HepG2 (cell line): ENCODE measurements around the gene ITGA2. TPM values are rescaled to one million over a fixed set of nuclear protein-coding genes. Genes with fewer than 3 reads are reported as not detected.

Source experiments
- ATAC-seq: fragments of 200-7000 bp; cut with Tn5 transposase; 3 replicates; pipeline ENCODE4 v1.9.1; 2020; ENCODE audit warnings: mild to moderate bottlenecking, moderate library complexity
- BruUV-seq: library from RNA; stranded (reverse); fragments of 400-500 nt; replicated peaks from 2 replicates; lab custom pipeline; 2021; lab: Mats Ljungman, UMichigan
- CTCF ChIA-PET: fragments of 300-600 bp; formaldehyde crosslinking; extraction: SDS; loops from one replicate; lab custom pipeline; 2021; ENCODE audit warnings: low total read pairs, inconsistent platforms, low intra/inter-chr PET ratio; lab: Yijun Ruan, JAX
- POLR2A ChIA-PET: fragments of 350-600 bp; sonication (Branson Sonifier 250); formaldehyde crosslinking; loops from one replicate; lab custom pipeline; 2020; ENCODE audit warnings: antibody characterized with exemption, inconsistent platforms; lab: Yijun Ruan, JAX
- DNase-seq: peaks from one replicate; pipeline ENCODE4 v3.0.0-alpha.2; 2015; ENCODE audit warnings: low spot score
- FAIRE-seq: peaks from 3 replicates; lab custom pipeline; 2011; peaks lifted over from hg19 to GRCh38; lab: Jason Lieb, UNC
- H2AFZ ChIP-seq: one replicate; pipeline ENCODE4 v1.6.1; 2011; ENCODE audit warnings: low read length, inconsistent platforms
- H3K27ac ChIP-seq: fragments of 300-600 bp; 3 replicates; pipeline ENCODE4 v1.8.0; 2011; ENCODE audit warnings: mixed run types, mild to moderate bottlenecking, mixed read lengths, low read length, inconsistent platforms; ENCODE audit not compliant: insufficient read depth; ENCODE audit errors: extremely low read length
- H3K27me3 ChIP-seq, 2 experiments: fragments of 200-600 bp in 1 of 2; 2 replicates in 1 of 2; 3 replicates in 1 of 2; pipeline versions ENCODE4 v1.6.0 to v1.8.0; 2011; ENCODE audit warnings: low read length in 2 of 2, mild to moderate bottlenecking in 2 of 2, moderate library complexity in 2 of 2, inconsistent platforms in 1 of 2; ENCODE audit not compliant: insufficient read depth in 2 of 2, control insufficient read depth in 1 of 2
- H3K36me3 ChIP-seq, 2 experiments: fragments of 200-600 bp in 1 of 2; replicated peaks in 1 of 2; 2 replicates in 1 of 2; 3 replicates in 1 of 2; pipeline versions ENCODE4 v1.5.1 to v1.8.0; 2011; ENCODE audit warnings: low read length in 2 of 2, inconsistent platforms in 1 of 2; ENCODE audit not compliant: insufficient read depth in 2 of 2, control insufficient read depth in 1 of 2
- H3K4me1 ChIP-seq: 2 replicates; pipeline ENCODE4 v1.5.1; 2012; ENCODE audit warnings: low read length, inconsistent platforms; ENCODE audit not compliant: insufficient read depth
- H3K4me2 ChIP-seq: 2 replicates; pipeline ENCODE4 v1.6.0; 2011; ENCODE audit warnings: low read depth, low read length, inconsistent platforms
- H3K4me3 ChIP-seq, 3 experiments: fragments of 200-600 bp in 1 of 3; sonication (generic), shearing (Covaris generic) in 1 of 3; replicated peaks in 1 of 3; 2 replicates each; pipeline ENCODE4 v1.5.1; 2011 to 2016; ENCODE audit warnings: low read length in 3 of 3, inconsistent platforms in 2 of 3, low read depth in 2 of 3, mild to moderate bottlenecking in 2 of 3, control low read depth in 1 of 3, mixed read lengths in 1 of 3; ENCODE audit not compliant: insufficient read depth in 1 of 3
- H3K79me2 ChIP-seq: one replicate; pipeline ENCODE4 v1.6.1; 2011; ENCODE audit warnings: low read length, inconsistent platforms; ENCODE audit not compliant: insufficient read depth
- H3K9ac ChIP-seq: 2 replicates; pipeline ENCODE4 v1.6.0; 2011; ENCODE audit warnings: mild to moderate bottlenecking, low read depth, low read length, inconsistent platforms; ENCODE audit not compliant: insufficient read depth
- H3K9me3 ChIP-seq: 2 replicates; pipeline ENCODE4 v1.5.1; 2012; ENCODE audit warnings: mild to moderate bottlenecking, low read length
- H4K20me1 ChIP-seq: 2 replicates; pipeline ENCODE4 v1.6.0; 2011; ENCODE audit warnings: inconsistent platforms, mild to moderate bottlenecking, low read length, moderate library complexity; ENCODE audit not compliant: insufficient read depth
- GABPB1 ChIP-seq: IDR thresholded peaks from 2 replicates; pipeline ENCODE4 v1.6.1; 2016; ENCODE audit warnings: mild to moderate bottlenecking, missing genetic modification reagents, moderate library complexity, missing compliant biosample characterization
- KLF15 ChIP-seq: sonication (generic); formaldehyde crosslinking; IDR thresholded peaks from 2 replicates; pipeline ENCODE4 v1.8.1; 2023; ENCODE audit warnings: borderline replicate concordance, mild to moderate bottlenecking, inconsistent platforms, missing genetic modification reagents, mixed read lengths
- MYC ChIP-seq: sonication (generic); formaldehyde crosslinking; IDR thresholded peaks from 2 replicates; pipeline ENCODE4 v1.9.0; 2021; ENCODE audit warnings: missing genetic modification reagents, borderline replicate concordance
- NAIF1 ChIP-seq: sonication (generic); formaldehyde crosslinking; IDR thresholded peaks from 2 replicates; pipeline ENCODE4 v1.5.0; 2020; ENCODE audit warnings: mild to moderate bottlenecking, missing genetic modification reagents, borderline replicate concordance
- PHF21A ChIP-seq: sonication (generic); formaldehyde crosslinking; IDR thresholded peaks from 2 replicates; pipeline ENCODE4 v1.5.0; 2020; ENCODE audit warnings: mild to moderate bottlenecking, missing genetic modification reagents
- SRSF9 ChIP-seq: fragments of 200-400 bp; formaldehyde crosslinking; IDR thresholded peaks from 2 replicates; pipeline ENCODE4 v1.6.1; 2018; ENCODE audit warnings: borderline replicate concordance, mild to moderate bottlenecking, low read depth, low read length; ENCODE audit not compliant: insufficient read depth, poor library complexity, severe bottlenecking
- U2AF1 ChIP-seq: fragments of 200-400 bp; formaldehyde crosslinking; optimal IDR thresholded peaks from 2 replicates; pipeline ENCODE3; 2017; ENCODE audit warnings: mild to moderate bottlenecking, low read depth, low read length
- ZNF121 ChIP-seq: sonication (generic); formaldehyde crosslinking; IDR thresholded peaks from 2 replicates; pipeline ENCODE4 v1.5.0; 2020; ENCODE audit warnings: mild to moderate bottlenecking, missing genetic modification reagents
- ZNF549 ChIP-seq: sonication (generic); formaldehyde crosslinking; IDR thresholded peaks from 2 replicates; pipeline ENCODE4 v1.5.0; 2020; ENCODE audit warnings: missing genetic modification reagents
- ZNF703 ChIP-seq: sonication (generic); formaldehyde crosslinking; IDR thresholded peaks from 2 replicates; pipeline ENCODE4 v1.5.1; 2020; ENCODE audit warnings: missing genetic modification reagents, mild to moderate bottlenecking, moderate library complexity, borderline replicate concordance
- WGBS: methylation state at CpG from one replicate; pipeline ENCODE4 v1.1.6; 2017; ENCODE audit warnings: low lambda C conversion rate; 5-methylcytosine and 5-hydroxymethylcytosine counted together
- in situ Hi-C: cut with HindIII; loops from 2 replicates; pipeline ENCODE4 v1.10.0; 2017; ENCODE audit warnings: low pct_unique_long_range_greater_than_20kb; ENCODE audit not compliant: extremely low pct_ligation_motif_present
- intact Hi-C: fragments of 100-400 bp; cut with micrococcal nuclease; formaldehyde crosslinking; loops from one replicate; pipeline ENCODE4 v1.10.0; 2022; ENCODE audit not compliant: unreplicated experiment
- polyA plus RNA-seq, 8 experiments: library from polyadenylated mRNA; depleted of rRNA in 3 of 8; stranded (reverse) in 7 of 8; unstranded in 1 of 8; fragments of >200 nt; fragmentation: Illumina TruSeq in 4 of 8; extraction: Trizol in 4 of 8; gene quantifications; 2 replicates each; pipeline versions ENCODE4 v1.2.1 to v1.2.3, GENCODE V29; 2011 to 2016; ENCODE audit warnings: low read depth in 4 of 8, missing spikeins in 1 of 8, mixed read lengths in 1 of 8; ENCODE audit not compliant: insufficient read depth in 1 of 8
- total RNA-seq, 5 experiments: library from RNA; depleted of rRNA; stranded (reverse); fragments of >200 nt; fragmentation: Illumina TruSeq; extraction: Trizol; gene quantifications; 2 replicates each; pipeline ENCODE4 v1.2.3, GENCODE V29; 2016; ENCODE audit warnings: low read depth in 1 of 5
- TF ChIP-seq, protein P1 (sequence below): sonication (generic); formaldehyde crosslinking; IDR thresholded peaks from 2 replicates; pipeline ENCODE4 v1.5.1; 2020; ENCODE audit warnings: mild to moderate bottlenecking, missing genetic modification reagents, moderate library complexity
- TF ChIP-seq, protein P2 (sequence below): sonication (generic); formaldehyde crosslinking; IDR thresholded peaks from 2 replicates; pipeline ENCODE4 v1.4.0; 2020; ENCODE audit warnings: missing genetic modification reagents
- TF ChIP-seq, protein P3 (sequence below): sonication (generic); formaldehyde crosslinking; IDR thresholded peaks from 2 replicates; pipeline ENCODE4 v1.5.0; 2020; ENCODE audit warnings: mild to moderate bottlenecking, low read depth, missing genetic modification reagents, borderline replicate concordance
- TF ChIP-seq, protein P4 (sequence below): IDR thresholded peaks from 2 replicates; pipeline ENCODE4 v1.6.1; 2018; ENCODE audit warnings: missing genetic modification reagents, mild to moderate bottlenecking, missing compliant biosample characterization

Gene ITGA2
- total and polyA plus RNA-seq, 2 of the 13 experiments (the other 11 are each of a cell fraction or from before 2014, with no cell fraction given) = 15.8 to 58.3 TPM

DNA sequence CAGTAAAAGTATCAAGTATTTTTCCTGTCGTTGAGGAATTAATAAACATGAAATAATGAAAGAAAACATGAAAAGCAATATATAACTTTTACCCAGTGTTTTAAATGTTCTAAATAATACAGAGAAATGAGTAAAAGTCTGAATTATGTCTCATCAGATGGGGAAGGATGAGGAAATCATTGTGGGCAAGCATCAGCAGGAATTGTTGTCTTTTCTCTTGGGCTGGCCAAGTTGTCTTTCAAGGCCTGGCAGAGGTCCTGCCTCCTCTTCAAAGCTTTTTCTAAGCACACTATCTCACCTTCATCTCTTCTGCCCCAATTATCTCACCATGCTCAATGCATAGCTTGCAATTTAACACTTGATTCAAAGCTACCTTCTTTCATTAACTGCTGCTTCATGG is 78.5 kb downstream of the ITGA2 start:
- Histone ChIP-seq H4K20me1 (no peaks in the 10 kb centered on the region), H2AFZ (no peak overlapping the region), H3K79me2 (no peaks in the 10 kb centered on the region), H3K4me1 (0 out of 2 replicates have a peak, but pooled peaks cover 4% of the 10 kb centered on the region), H3K9ac (no peak overlapping the region), H3K9me3 (no peaks in the 10 kb centered on the region), H3K4me2 (no peak overlapping the region), H3K27me3 (no peaks in the 10 kb centered on the region), H3K27ac (no peak overlapping the region), H3K36me3 (peaks cover 24 to 74% of the 10 kb centered on the region in 2 experiments), H3K4me3 (no peak overlapping the region)
- ChIA-PET POLR2A (no interaction called here), CTCF (no interaction called here)
- 0% methylated on average over 1 of the region's 1 CpG for WGBS
- in situ Hi-C loops = no loop called here
- no peak for TF ChIP-seq MYC (CRISPR knock-in tag)
- TF ChIP-seq U2AF1 = no peak
- TF ChIP-seq, protein P1, sequence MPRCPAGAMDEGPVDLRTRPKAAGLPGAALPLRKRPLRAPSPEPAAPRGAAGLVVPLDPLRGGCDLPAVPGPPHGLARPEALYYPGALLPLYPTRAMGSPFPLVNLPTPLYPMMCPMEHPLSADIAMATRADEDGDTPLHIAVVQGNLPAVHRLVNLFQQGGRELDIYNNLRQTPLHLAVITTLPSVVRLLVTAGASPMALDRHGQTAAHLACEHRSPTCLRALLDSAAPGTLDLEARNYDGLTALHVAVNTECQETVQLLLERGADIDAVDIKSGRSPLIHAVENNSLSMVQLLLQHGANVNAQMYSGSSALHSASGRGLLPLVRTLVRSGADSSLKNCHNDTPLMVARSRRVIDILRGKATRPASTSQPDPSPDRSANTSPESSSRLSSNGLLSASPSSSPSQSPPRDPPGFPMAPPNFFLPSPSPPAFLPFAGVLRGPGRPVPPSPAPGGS (CRISPR knock-in tag) = no peak
- TF ChIP-seq PHF21A (CRISPR knock-in tag) = no peak
- no peak for TF ChIP-seq ZNF121 (CRISPR knock-in tag)
- no peak for TF ChIP-seq ZNF703 (CRISPR knock-in tag)
- TF ChIP-seq, protein P2, sequence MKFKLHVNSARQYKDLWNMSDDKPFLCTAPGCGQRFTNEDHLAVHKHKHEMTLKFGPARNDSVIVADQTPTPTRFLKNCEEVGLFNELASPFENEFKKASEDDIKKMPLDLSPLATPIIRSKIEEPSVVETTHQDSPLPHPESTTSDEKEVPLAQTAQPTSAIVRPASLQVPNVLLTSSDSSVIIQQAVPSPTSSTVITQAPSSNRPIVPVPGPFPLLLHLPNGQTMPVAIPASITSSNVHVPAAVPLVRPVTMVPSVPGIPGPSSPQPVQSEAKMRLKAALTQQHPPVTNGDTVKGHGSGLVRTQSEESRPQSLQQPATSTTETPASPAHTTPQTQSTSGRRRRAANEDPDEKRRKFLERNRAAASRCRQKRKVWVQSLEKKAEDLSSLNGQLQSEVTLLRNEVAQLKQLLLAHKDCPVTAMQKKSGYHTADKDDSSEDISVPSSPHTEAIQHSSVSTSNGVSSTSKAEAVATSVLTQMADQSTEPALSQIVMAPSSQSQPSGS (CRISPR knock-in tag) = no peak
- no peak for TF ChIP-seq NAIF1
- no peak for TF ChIP-seq SRSF9
- TF ChIP-seq GABPB1 = no peak
- no peak for TF ChIP-seq KLF15 (CRISPR knock-in tag)
- TF ChIP-seq, protein P3, sequence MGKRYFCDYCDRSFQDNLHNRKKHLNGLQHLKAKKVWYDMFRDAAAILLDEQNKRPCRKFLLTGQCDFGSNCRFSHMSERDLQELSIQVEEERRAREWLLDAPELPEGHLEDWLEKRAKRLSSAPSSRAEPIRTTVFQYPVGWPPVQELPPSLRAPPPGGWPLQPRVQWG (CRISPR knock-in tag) = no peak
- TF ChIP-seq, protein P4, sequence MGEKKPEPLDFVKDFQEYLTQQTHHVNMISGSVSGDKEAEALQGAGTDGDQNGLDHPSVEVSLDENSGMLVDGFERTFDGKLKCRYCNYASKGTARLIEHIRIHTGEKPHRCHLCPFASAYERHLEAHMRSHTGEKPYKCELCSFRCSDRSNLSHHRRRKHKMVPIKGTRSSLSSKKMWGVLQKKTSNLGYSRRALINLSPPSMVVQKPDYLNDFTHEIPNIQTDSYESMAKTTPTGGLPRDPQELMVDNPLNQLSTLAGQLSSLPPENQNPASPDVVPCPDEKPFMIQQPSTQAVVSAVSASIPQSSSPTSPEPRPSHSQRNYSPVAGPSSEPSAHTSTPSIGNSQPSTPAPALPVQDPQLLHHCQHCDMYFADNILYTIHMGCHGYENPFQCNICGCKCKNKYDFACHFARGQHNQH = no peak
- no peak for TF ChIP-seq ZNF549 (CRISPR knock-in tag)
- FAIRE-seq (no peak), ATAC-seq (no peak), DNase-seq (no peak)
- intact Hi-C loops = no loop called here
- no TSS peak for BruUV-seq
